Activated CD8-positive, alpha-beta memory T cell treated with anti-CD3 and anti-CD28 coated beads for 48 hours (primary cell): ENCODE results near the gene ANO2.

Experiments
- DNase-seq, 3 experiments: peaks; one replicate each; pipeline ENCODE4 v3.0.0-alpha.2; 2020; ENCODE audit warnings: low read depth in 2 of 3, low spot score in 2 of 3

The ANO2 gene

DNA sequence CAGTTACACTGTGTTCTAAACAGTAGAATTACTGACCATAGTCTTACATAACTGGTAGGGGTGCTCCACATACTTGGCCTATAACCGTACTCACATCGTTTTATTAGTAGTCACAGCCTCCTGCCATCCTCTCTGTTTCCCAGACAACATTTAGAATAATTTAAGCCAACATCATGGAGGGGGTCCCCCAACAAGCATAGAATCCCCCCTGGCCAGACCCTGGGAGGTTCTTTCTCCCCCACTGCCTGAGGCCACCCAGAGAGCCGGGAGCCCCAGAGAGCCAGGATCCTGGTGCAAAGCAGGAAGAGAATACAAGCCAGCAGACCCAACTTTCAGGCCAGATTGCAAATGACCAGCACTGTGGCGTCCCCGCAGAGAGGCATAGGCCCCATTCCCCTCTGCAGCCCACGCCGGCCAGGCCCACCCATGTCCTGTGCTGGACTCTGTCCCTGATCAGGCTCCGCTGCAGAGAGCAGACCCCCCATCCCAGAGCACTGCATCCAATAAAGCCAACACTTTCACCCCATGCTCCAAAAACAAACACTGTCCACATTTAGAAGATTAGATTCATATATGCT lies 317.9 kb downstream of the ANO2 start:
- DNase-seq = no peak

GRCh38 chr12:5626151-5626550 lies 318.9 kb downstream of the ANO2 start:
- no peak for DNase-seq

- DNase-seq = no peak
These were observed 320.4 kb downstream of the ANO2 start for GRCh38 chr12:5624486-5625272.

GRCh38 chr12:5623411-5623810 lies 321.6 kb downstream of the ANO2 start:
- no peak for DNase-seq

DNA sequence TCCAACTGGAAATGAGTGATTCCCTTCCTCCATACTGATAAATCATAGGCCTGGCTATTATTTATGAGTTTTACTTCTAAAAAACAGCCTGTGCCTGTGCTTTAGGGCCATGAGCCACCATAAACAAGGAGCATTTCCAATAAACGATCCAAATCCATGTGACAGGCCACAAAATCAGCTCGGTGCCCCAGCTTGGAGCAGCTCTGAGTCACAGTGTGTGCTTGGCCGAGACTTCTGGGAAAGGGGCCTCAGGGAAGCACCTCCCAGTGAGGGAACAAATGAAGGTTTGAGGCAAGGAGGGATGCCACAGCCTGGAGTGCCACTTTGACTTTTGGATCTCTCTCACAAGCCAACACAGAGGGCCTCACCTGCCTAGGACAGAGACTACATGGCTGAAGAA lies 322.8 kb downstream of the ANO2 start:
- no peak for DNase-seq

DNA sequence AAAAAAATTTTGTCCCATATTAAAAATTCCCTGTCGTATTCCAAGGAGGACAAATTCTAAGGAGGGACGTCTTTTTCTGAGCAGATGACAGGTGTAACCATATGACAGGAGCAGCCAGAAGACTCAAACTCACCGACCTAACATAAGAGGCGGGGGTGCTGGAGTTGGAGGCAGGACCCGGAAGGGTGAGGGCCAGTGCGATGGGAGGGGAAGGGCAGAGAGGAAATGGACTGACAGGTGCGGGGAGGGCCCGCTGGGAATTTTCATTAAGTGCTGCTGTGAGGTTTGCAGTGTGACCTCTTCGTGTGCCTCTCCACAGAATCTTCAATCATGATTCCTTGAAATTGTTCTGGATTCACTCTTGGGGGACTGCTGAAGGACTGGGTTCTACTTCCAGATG lies 323.7 kb downstream of the ANO2 start:
- no peak for DNase-seq

DNA sequence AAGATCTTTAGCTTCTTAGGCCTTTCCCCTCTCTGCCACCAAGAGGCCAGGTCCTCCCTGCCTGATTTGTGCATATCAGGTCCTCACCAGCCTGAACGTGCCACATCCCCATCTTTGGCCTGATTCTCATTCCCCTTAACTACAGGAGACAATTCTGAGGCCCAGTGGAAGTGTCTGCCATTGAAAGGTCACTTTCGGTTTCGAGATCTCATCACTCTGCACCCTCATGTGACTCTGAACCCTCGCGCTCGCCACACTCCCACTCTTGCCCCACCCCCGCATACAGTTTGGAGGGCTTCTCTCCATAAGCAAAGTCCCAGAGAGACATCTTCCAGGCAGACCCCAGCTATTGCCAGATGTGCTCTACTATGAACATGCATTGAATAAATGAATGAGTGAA lies 324.2 kb downstream of the ANO2 start:
- DNase-seq = no peak

- no peak for DNase-seq
These were observed 325.4 kb downstream of the ANO2 start for GRCh38 chr12:5619628-5620027.

DNA sequence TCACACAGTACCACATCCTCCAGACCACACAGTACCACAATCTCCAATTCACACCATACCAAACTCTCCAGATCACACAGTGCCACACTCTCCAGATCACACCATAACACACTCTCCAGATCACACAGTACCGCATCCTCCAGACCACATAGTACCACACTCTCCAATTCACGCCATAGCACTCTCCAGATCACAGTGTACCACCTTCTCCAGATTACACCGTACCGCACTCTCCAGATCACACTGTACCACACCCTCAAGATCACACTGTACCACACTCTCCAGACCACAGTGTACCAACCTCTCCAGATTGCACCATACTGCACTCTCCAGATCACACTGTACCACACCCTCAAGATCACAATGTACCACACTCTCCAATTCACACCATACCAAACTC lies 328.2 kb downstream of the ANO2 start:
- no peak for DNase-seq

- DNase-seq = no peak
These were observed 329.3 kb downstream of the ANO2 start for GRCh38 chr12:5615760-5616159.

DNA sequence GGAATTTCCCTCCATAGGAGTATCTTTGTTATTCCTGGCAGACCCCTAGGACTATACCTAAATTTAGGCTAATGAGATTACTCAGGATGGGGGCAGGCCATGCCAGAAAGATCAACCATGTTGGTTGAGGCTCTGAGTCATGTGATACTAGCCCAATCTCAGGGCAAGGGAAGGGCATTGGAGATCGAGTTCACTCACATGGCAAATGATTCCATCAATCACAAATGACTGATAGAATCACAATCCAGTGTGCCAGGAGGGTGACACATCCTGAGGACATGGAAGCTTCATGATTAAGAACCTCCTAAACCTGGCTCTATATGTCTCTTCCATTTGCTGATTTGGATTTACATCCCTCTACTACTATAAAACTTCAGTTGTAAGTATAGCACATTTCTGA lies 330.8 kb downstream of the ANO2 start:
- no peak for DNase-seq

- no peak for DNase-seq
These were observed 332.3 kb downstream of the ANO2 start for GRCh38 chr12:5612556-5613410.

DNA sequence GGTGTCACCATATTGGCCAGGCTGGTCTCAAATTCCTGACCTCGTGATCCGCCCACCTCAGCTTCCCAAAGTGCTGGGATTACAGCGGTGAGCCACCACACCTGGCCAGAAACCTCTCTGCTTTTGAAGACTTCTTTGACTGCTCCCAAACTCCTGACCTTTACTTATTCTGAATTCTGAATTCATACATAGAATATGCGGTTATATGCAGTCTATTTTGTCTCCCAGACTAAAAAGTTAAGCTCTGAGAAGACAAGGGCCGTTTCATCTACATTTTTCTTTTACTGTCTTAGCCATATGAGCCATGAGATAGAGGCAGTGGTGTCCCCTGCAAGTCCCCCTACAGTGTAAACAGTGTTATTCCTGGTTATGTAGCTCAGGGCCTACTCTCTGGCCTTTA lies 333.9 kb downstream of the ANO2 start:
- DNase-seq = no peak

DNA sequence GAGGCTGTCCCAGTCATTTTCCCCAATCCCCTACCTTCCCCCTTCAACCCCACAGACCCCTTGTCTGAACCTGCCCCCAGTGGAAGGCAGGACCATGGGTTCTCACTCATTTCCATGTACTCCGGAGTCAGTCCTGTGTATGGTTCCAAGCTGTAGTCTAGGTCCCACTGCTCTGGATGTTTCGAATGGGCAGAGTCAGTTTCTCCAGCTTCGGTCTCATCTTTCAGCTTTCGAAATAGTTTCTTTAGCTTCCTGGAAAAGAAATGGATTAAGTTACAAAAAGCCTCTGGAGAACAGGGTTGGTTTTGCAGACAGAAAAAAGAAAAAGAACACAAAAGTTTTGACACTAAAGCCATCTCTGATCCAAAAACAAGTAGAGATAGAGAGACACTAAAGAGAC lies 345.7 kb downstream of the ANO2 start:
- no peak for DNase-seq

DNA sequence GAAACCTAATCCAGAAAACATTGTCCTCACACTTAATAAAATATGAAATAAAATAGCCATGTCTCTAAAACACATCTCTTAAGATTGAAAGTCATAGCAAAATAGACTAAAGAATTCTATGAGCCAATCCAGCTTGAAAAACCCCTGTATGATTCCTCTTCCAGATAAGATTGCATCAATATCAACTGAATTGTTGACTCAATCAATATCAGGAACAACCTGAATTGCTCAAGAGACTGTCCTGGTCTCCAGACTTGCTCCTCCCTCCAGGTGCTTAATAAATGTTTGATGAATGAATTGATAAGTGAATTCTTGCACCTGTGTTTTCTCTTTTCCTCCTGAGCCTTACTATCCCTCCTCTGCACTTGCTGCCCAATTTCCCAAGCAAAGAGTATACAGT lies 351.1 kb downstream of the ANO2 start:
- DNase-seq = no peak

DNA sequence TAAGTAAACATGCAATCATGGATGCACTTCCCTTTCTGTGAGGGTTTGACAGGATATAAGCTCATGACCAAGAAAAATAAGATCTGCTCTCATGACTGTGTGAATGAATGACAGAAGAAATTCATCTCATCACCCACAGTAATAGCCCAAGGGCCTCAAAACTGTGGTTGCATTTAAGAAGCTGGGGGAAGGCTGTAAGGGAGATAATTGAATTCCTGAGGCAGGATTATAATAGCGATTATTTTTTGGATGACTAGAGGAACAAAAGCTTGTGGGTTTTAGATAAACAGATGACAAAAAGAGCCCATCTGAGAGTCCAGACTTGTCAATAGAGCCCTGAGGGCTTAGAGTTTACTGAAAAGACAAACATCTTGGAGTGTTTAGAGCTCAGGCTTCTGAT lies 352.0 kb downstream of the ANO2 start:
- no peak for DNase-seq

- no peak for DNase-seq
These were observed 352.7 kb downstream of the ANO2 start for GRCh38 chr12:5592310-5592709.

- DNase-seq = no peak
These were observed 354.7 kb downstream of the ANO2 start for GRCh38 chr12:5590316-5590715.

- DNase-seq = no peak
These were observed 356.0 kb downstream of the ANO2 start for GRCh38 chr12:5589054-5589453.

DNA sequence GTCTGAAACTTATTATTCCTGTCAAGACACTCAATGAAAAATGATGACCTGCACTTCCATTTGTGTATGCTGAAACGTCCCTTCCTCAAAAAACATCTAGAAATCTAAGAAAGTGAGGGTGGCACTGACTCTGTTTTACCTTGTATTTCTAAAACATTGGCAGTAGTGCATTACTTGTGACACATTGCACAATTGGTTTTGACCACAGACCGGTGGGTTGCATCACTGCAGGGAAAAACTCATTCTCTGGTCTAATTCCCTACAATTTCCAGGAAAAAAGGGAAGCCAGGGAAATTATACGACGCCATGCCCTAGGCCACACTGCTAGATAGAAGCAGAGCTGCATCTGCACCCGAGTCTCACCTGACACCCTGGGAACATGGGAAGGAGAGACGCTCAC lies 356.5 kb downstream of the ANO2 start:
- no peak for DNase-seq

DNA sequence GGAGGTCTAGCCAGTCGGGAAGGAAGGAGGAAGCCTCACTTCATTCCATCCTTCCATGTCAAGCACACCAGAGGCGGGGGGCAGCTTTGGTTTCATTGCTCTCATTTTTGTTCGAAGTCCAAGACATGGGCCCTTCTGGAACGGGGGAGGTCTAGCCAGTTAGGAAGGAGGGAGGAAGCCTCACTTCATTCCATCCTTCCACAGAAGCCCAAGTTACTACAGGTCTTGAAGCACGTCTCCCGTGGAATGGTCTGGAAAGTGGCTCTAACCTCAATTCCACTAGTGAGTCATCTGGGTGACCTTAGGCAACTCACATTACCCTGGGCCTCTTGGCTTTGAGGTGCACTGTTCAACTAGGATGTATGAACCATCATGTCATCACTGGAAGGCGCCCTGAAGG lies 356.9 kb downstream of the ANO2 start:
- DNase-seq = no peak

DNA sequence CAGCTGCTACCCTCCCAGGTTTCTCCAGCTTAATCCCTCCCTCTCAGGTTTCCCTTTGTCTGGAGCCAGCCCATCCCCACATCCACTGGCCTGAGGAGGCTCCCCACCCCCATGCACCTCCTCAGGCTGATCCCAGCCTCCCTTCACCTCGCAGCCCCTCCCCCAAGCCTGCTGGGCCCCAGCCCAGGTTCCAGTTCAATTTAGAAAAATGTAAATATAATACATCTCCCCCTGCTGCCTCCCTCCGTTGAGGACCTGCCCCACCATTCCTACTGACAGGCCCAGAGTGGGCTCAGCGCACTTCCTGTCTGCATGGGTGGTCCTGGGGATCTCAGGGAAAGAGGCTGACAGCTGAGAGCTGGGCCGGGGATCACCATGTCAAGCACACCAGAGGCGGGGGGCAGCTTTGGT lies 357.3 kb downstream of the ANO2 start:
- DNase-seq = no peak
